Prostate gland (tissue), 2 donors: Measurements from ENCODE around the gene TKTL1. TPM values are rescaled to one million over a fixed set of nuclear protein-coding genes. Genes with fewer than 3 reads are reported as not detected.

ENCODE experiments used
- DNase-seq: peaks from one replicate; pipeline ENCODE4 v3.0.0-alpha.2; 2019; ENCODE audit warnings: low spot score
- H3K27ac ChIP-seq, 2 donors: fragments of 200-600 bp; sonication (generic); 2 replicates each; pipeline ENCODE4 v1.5.1; 2017 to 2019
- H3K27me3 ChIP-seq: fragments of 200-600 bp; sonication (generic); replicated peaks from 2 replicates; pipeline ENCODE4 v1.5.1; 2019; ENCODE audit not compliant: insufficient read depth
- H3K36me3 ChIP-seq, 2 donors: fragments of 200-600 bp; sonication (generic); 1 replicate in 1 of 2; 2 replicates in 1 of 2; pipeline versions ENCODE4 v1.5.1 to v1.8.1; 2017 to 2019
- H3K4me1 ChIP-seq: fragments of 200-600 bp; sonication (generic); replicated peaks from 2 replicates; pipeline ENCODE4 v1.5.1; 2019
- H3K4me3 ChIP-seq, 2 donors: fragments of 200-600 bp; sonication (generic); 2 replicates each; pipeline ENCODE4 v1.5.1; 2017 to 2019
- H3K9me3 ChIP-seq: fragments of 200-600 bp; sonication (generic); 2 replicates; pipeline ENCODE4 v1.5.1; 2017
- CTCF ChIP-seq, 4 experiments: fragments of 200-600 bp in 2 of 4; fragments of 450-650 bp in 2 of 4; sonication (generic) in 2 of 4; IDR thresholded peaks; 1 replicate in 3 of 4; 2 replicates in 1 of 4; pipeline ENCODE4 v1.5.1; 2016 to 2019; ENCODE audit warnings: antibody characterized with exemption in 4 of 4, mild to moderate bottlenecking in 2 of 4, moderate library complexity in 2 of 4
- POLR2A ChIP-seq: fragments of 450-650 bp; IDR thresholded peaks from one replicate; pipeline ENCODE4 v1.6.1; 2016; ENCODE audit warnings: antibody characterized with exemption, mild to moderate bottlenecking
- POLR2AphosphoS5 ChIP-seq: sonication (generic); formaldehyde crosslinking; IDR thresholded peaks from one replicate; pipeline ENCODE4 v1.6.1; 2017; ENCODE audit warnings: antibody characterized with exemption
- WGBS: methylation state at CpG from one replicate; pipeline ENCODE4 v1.1.5; 2018; 5-methylcytosine and 5-hydroxymethylcytosine counted together
- intact Hi-C: fragments of 100-400 bp; cut with DNase I; formaldehyde crosslinking; loops from one replicate; pipeline ENCODE4 v1.14.2; 2022
- total RNA-seq, 2 donors: library from RNA; depleted of rRNA; stranded (reverse); fragments of >200 nt; gene quantifications; one replicate each; pipeline ENCODE4 v1.1.0, GENCODE V29; 2016

The TKTL1 gene
- total RNA-seq, 2 donors from 2014 or later = 113 TPM; not detected in 1

GRCh38 chrX:154366666-154367055, 71.1 kb downstream of the TKTL1 start:
- Histone ChIP-seq H3K27ac (peak overlapping the region; percentile 51 to 87), H3K9me3 (no peaks in the 10 kb centered on the region), H3K4me1 (no peaks in the 10 kb centered on the region), H3K36me3 (no peaks in the 10 kb centered on the region), H3K4me3 (no peak overlapping the region), H3K27me3 (no peaks in the 10 kb centered on the region)
- no peak for TF ChIP-seq CTCF (IDR thresholded peaks at IDR 0.05)
- peak; percentile 70 for TF ChIP-seq POLR2AphosphoS5
- intact Hi-C loops = no loop called here
- 20% methylated on average over 1 of the region's 11 CpGs for WGBS
- peak; percentile 64 for DNase-seq

DNA sequence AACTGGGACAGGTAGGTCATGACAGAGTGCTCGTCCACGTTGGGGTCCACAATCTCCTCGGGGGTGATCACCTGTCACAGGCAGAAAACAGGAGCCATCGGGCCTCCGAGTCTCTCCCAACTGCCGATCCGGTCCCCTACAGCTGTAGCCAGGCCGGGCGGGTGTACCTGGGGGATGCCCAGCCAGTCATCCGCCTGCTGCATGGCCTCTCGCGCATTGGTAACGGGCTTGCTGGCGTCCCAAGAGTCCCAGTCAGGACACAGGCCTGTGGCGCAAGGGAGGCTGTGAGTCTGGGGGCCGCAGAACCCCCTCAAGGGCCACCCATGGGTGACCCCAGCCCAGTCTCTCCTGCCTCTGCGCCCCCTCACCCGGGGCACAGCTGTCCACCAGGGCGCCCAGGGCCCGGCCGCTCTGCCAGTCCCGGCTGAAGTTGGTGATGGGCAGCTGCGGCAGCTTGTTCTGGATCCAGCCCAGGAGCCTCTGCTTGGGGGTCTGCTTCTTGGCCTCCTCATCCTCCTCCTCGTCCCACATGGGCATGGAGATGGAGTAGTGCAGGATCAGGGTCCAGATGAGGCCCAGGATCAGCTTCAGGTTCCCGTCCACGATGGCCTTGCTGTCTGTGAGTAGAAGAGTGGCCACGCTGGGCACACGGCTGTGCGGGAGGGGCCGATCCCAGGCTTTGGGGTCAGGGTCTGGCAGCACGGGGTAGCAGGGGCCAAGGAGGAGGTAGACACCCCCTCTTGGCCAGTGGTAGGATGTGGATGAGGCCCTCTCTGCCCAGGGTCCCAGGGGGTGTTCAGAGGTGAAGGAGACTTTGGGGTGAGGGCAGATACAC, 72.1 kb downstream of the TKTL1 start:
- TF ChIP-seq POLR2AphosphoS5 = no peak
- no peak for TF ChIP-seq CTCF (IDR thresholded peaks at IDR 0.05)
- TF ChIP-seq POLR2A = no peak
- Histone ChIP-seq H3K4me3 (peak overlapping the region in 1 of 2 donors; percentile 45), H3K36me3 (no peaks in the 10 kb centered on the region), H3K27ac (peak overlapping the region; percentile 83 to 87), H3K9me3 (no peaks in the 10 kb centered on the region), H3K4me1 (no peaks in the 10 kb centered on the region), H3K27me3 (no peaks in the 10 kb centered on the region)
- DNase-seq = no peak
- intact Hi-C loops = no loop called here
- WGBS = 69% methylated on average over 6 of the region's 31 CpGs

DNA sequence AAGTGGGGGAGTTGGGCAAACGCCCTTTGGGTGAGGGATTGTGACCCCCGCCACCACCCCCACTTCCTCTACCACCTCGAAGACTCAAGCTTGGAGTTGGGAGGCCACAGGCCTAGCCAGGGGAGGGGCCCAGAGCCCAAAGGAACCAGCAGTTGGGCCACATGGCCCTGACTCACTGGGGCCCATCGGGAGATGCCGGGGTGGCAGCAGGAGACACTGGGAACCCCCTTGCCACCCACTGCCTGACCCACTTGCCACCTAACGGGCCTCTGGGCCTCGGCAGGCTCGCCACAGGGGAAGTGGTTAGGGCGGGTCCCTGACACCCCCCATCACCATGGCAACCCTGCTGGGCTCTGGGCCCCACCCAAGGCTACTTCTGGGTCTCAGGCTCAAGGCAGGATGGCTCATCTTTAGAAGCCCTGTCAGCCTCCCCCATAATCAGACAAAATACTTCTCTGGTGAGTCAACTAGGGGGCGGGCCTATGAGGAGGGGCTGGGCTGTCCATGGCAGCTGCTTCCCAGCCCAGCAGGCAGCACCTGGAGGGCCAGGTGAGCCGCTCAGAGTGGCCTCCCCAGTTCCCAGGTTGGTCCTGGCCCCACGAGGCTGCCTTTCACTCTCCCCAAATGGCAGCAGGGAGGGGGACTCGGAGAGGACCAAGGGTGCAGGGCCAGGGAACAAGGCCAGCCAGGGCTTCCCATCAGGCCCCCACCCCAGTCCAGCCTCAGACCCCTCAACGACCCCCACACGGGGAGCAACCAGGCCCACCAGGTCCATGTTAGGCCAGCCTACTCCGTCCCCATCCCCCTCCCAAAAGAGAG, 73.2 kb downstream of the TKTL1 start:
- intact Hi-C loops = no loop called here
- Histone ChIP-seq H3K27ac (peak overlapping the region; percentile 83 to 87), H3K27me3 (no peaks in the 10 kb centered on the region), H3K9me3 (no peaks in the 10 kb centered on the region), H3K36me3 (no peaks in the 10 kb centered on the region), H3K4me1 (no peaks in the 10 kb centered on the region), H3K4me3 (peak overlapping the region; percentile 44 to 45)
- 2% methylated on average over 9 of the region's 16 CpGs for WGBS
- peak; percentile 39 for TF ChIP-seq POLR2A
- peak; percentile 42 for TF ChIP-seq POLR2AphosphoS5
- no peak for TF ChIP-seq CTCF (IDR thresholded peaks at IDR 0.05)
- DNase-seq = peak; percentile 45

GRCh38 chrX:154369449-154370299, 74.1 kb downstream of the TKTL1 start:
- intact Hi-C loops = no loop called here
- H3K4me3 ChIP-seq = peak overlapping the region; percentile 44 to 45
- TF ChIP-seq POLR2AphosphoS5 (peak; percentile 79), POLR2A (peak; percentile 27), CTCF (IDR thresholded peaks at IDR 0.05) (no peak)
- WGBS = 4% methylated on average over 12 of the region's 13 CpGs
- H3K27me3 ChIP-seq = no peaks in the 10 kb centered on the region
- H3K4me1 ChIP-seq = no peaks in the 10 kb centered on the region
- no peaks in the 10 kb centered on the region for H3K36me3 ChIP-seq
- H3K9me3 ChIP-seq = no peaks in the 10 kb centered on the region
- peak; percentile 66 for DNase-seq
- peak overlapping the region; percentile 83 to 87 for H3K27ac ChIP-seq
